ENCODE measurements around the gene CEBPA.

CEBPA gene

GRCh38 chr19:33302175-33302973 lies at the start of gene CEBPA:
CEBPA (minus strand) TSS chr19:33302534; CDS start chr19:33302414, 120 bp downstream.
- DNase-seq, result peak; percentile 46

GRCh38 chr19:33350538-33351309 lies 48.4 kb upstream of the CEBPA start:
- DNase-seq, result no peak

DNA sequence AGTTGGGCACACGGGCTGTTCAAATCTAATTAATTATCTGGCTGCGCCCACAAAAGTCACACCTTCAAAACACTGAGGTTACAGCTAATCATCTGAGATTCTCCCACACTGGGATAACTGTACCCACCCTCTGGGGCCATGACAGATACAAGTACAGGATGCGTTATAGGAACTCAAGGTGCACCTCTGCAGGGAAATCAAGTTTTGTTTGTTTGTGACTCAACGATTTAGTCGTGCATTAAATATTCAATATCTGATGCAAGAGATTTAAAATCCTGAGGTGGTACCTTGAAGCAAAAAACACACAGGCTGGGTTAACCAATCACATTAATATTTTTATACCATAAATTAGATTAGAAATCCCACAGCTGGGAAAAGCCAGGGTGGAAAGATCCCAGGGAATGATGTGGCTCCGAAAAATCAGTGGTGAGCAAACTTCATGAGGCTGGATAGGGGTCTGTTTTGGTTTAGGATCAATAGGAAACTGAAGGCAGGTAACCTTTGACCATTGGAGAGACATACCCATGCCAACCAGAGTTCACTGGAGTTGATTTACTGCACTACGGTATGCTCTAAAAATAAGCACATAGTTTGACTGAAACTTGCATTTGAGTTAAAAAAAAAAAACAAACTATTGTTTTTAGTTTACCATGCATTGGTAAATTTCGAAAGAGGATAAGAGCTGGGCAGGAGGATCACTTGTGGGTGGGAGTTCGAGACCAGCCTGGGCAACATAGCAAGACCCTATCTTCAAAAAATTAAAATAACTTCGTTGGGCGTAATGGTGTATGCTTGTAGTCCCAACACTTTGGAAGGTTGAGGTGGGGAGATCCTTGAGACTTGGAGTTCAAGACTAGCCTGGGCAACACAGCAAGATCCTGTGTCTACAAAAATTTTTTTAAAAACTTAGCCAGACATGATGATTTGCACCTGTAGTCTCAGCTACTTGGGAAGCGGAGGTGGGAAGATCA lies 47.3 kb upstream of the CEBPA start:
- no peak for DNase-seq

- DNase-seq, result no peak
Observed at GRCh38 chr19:33348301-33349010, 46.1 kb upstream of the CEBPA start.

DNA sequence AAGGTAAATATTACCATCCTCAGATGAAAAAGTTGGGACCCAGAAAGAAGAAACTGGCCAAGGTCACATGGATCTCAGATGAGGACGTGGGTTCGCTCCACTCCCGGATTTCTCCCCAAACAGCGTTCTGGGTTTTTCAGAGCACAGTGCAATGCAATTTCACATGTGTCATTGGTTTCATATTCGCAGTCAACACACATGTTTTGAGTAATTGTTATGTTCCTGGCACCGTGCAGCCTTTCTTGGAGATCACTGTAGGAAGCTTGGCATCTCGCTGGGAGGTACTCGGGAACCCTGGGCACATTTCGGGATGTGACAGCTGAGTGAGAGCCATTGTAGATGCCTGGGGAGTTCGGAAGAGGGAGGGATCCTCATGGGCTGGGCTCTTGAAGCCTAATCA lies 45.0 kb upstream of the CEBPA start:
- no peak for DNase-seq

- no peak for DNase-seq
Observed at GRCh38 chr19:33346665-33347064, 44.3 kb upstream of the CEBPA start.

DNA sequence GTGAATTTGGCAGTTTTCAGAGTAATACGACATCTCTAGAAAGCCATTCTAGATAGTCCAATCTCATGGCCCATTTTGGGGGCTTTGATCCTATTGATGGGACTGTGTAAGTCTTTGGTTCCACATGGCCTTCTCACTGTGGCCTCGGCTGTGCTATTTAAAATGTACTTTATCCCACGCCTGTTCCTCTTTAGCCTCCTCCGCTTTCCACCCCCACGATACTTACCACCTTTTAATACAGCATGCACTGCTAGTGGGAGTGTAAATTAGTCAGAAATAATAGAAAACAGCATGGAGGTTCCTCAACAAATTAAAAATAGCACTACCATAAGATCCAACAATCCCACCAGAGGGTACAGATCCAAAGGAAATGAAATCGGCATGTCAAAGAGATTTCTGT lies 42.8 kb upstream of the CEBPA start:
- no peak for DNase-seq

GRCh38 chr19:33344573-33344925 lies 42.2 kb upstream of the CEBPA start:
- no peak for DNase-seq

- no peak for DNase-seq
Observed at GRCh38 chr19:33343859-33344572, 41.7 kb upstream of the CEBPA start.

DNA sequence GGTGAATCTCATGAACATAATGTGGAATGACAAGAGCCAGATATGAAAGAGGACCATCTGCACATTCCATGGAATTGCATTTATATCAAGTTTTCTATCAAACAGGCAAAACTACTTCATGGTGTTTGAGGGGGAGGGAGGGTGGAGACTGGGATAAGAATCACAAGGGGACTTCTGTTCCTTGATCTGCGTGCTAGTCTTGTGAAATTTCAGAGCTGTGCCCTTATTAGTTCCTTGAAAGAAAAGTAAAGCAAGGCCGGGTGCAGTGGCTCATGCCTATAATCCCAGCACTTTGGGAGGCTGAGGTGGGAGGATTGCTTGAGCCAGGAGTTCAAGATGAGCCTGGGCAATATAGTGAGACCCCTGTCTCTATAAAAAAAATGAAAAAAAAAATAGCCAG lies 41.0 kb upstream of the CEBPA start:
- no peak for DNase-seq

DNA sequence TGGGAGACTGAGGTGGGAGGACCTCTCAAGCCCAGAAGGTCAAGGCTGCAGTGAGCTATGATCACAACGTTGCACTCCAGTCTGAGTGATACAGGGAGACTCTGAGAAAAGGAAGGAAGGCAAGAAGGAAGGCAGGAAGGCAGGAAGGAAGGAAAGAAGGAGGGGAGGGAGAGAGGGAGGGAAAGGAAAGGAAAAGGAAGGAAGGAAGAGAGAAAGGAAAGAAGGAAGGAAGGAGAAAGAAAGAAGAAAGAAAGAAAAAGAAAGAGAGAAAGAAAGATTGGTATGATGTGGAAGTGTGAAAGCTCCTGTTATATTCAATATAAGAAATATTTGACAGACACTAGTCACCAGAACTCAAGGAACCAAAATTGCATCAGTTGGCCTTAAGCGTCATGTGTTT lies 38.7 kb upstream of the CEBPA start:
- DNase-seq, result no peak

DNA sequence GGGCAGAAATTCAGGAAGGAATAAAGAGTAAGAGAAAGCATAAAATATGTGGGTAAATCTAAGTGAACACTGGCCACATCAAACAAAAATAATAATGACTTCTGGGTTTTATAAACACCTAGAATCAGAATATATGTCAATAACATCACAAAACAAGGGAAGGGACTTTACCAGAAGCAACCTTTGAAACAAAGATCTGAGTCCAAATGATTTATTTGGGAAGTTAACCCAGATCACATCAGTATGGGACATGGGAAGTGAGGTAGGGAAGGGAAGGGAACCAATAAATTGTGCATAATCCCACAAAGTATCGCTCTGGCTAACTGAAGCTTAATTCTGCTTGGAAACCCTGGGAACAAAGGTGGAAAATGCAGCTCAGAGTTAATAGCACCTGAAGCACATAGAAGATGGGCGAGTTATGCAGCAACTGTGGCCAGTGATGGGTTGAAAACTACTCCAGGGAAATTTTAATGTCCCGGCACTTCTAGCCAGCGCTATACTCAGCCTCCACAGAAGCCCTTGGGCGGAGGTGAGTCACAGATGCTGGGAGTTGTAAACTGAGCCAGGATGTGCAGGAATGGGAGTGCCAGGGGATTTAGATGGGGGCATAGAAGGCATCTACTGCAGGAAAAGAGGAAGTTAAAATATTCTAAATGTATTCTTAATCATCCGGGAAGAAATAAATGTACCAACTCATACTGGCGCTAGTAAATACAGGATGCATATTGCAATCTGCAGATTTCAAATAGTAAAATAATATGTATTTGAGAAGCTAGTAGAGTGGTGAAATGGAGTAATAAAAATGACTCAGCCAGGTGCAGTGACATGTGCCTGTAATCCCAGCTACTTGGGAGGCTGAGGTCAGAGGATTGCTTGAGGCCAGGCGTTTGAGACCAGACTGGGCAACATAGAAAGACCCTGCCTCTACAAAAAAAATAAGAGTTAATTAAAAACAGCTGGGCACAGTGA lies 37.0 kb upstream of the CEBPA start:
- DNase-seq, result no peak

- DNase-seq, result no peak
Observed at GRCh38 chr19:33335446-33335845, 33.1 kb upstream of the CEBPA start.

DNA sequence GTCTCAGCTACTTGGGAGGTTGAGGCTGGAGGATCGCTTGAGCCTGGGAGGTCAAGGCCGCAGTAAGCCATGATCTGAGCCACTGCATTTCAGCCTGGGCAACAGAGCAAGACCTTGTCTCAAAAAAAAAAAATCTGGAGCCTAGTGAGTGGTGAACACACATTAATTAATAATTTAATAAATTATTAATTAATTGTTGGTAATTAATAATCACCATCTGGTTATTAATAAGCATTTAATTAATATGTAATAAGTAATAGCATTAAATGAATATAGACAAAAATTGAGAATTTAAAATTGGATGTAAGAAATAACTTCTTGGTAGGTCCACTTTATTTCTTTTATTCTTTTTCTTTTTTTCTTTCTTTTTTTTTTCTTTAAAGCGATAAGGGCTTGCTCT lies 31.9 kb upstream of the CEBPA start:
- DNase-seq, result no peak

GRCh38 chr19:33333642-33334041 lies 31.3 kb upstream of the CEBPA start:
- no peak for DNase-seq

GRCh38 chr19:33333151-33333550 lies 30.8 kb upstream of the CEBPA start:
- no peak for DNase-seq

DNA sequence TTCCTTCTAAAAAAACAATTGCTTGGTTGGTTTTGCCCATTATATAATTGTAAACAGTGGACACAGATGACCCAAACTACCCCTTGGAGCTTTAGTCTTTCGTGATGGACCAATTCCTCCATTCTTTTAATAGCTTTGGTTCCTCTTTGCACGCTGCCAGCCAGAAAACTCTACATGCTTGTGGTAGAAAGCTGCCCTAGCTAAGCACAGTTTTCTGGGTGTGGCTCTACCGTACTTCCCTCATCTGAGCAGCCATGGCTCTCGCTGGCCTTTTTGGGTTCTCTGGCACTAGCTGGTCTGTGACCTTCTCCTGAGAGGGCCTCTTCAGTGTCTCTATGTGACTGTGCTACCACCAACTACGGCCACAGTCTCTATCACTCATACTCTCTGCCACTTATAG lies 29.9 kb upstream of the CEBPA start:
- DNase-seq, result no peak

DNA sequence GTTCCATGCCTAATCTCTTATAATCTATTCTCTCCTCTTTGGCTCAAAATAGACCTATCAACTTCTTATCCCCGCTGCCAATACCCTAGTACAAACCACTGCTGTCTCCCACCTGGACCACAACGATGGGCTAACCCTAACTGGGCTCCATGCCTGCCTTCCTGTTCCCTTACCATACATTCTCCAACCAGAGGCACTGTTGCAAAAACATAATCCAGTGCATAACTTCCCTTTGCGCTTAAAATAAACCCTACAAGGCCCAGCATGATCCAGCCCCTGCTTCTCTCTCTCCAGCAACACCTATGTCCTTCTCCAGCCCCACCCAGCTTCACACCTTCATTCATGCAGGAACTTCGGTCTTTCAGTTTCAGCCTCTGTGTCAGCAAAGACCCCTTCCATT lies 27.4 kb upstream of the CEBPA start:
- DNase-seq, result no peak

DNA sequence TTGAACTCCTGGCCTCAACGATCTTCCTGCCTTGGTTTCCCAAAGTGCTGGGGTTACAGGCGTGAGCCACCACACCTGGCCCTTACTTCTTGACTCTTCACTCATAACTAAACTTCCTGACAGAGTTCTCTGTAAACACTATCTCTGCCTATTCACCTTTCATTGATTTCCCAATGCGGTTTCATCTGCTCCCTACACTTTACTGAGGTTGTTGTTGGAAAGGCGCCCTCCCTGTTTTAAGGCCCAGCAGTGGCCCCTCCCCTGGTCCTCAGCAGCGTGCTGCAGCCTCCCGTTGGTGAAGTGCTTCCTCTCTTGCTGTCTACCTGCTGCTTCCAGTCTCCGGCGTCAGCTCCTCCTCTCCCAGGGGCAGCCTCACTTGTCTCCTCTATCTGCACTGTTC lies 26.7 kb upstream of the CEBPA start:
- no peak for DNase-seq

DNA sequence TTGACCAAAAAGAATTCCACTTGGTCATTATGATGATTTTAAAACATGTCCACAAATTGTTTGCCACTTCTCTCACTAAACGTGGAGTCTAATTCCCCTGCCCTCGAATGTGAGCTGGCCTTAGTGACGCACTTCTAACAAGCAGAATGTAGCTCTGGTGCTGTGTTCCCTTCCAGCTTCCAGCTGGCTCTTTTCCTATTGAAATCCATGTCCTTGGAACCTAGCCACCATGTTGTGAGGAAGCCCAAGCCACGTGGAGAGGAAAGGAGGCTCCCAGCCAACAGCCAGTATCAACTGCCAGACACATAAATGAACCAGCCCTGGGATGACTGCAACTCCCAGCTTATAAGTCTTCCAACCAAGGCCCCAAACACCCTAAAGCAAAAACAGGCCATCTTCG lies 23.6 kb upstream of the CEBPA start:
- DNase-seq, result no peak

GRCh38 chr19:33324628-33325027 lies 22.3 kb upstream of the CEBPA start:
- DNase-seq, result no peak
